HG03354 (cell line): ENCODE data around the gene DPEP3.
A peak's percentile ranks its signal among the peaks of the same experiment; 100 is the strongest.
"Not testable (repeated sequence)": the region's sequence is repeated elsewhere in the genome, so short reads cannot be mapped to it uniquely, and the experiment has no call there.

Experiments
- ATAC-seq: cut with Tn5 transposase; IDR thresholded peaks from one replicate; pipeline ENCODE4 v1.9.1; 2021; ENCODE audit warnings: mild to moderate bottlenecking; ENCODE audit not compliant: unreplicated experiment, poor library complexity, severe bottlenecking

The DPEP3 gene

DNA sequence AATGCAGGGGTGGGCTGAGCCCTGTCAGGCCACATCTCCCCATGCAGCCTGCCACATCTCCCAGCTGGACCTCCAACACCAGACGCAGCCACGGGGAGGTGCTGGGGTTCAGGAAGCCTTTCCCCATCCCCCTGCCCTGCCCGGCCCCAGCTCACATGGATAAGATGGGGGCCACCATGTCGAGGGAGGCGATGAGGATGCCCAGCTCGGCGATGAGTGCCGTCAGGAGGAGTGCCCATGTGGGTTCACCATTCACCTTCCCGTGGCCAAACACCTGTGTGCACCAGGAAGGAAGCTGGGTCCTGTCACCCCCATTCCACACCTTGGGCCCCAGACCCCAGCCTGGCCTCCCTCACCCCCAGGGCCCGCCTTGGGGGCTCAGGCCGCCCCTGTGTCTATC lies 30.7 kb downstream of the DPEP3 start:
- ATAC-seq = no peak

DNA sequence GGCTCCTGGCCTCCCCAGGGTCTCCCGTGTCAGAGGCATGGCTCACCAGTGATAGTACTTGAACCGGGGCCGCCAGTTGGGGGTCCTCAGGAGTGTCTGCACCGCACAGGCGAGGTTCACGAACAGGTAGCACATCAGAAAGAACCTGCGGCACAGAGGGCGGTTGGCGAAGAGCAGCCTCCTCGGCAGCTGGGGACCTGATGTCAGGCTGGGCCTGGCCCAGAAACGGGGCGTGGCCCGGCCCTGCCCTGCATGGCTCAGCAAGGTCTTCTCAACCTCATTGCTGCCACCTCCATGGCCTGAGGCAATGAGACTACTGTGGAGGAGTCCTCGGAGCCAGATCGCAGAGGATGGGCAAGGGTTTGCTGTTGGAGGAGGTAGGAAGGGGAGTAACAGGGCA lies 32.3 kb downstream of the DPEP3 start:
- no peak for ATAC-seq

DNA sequence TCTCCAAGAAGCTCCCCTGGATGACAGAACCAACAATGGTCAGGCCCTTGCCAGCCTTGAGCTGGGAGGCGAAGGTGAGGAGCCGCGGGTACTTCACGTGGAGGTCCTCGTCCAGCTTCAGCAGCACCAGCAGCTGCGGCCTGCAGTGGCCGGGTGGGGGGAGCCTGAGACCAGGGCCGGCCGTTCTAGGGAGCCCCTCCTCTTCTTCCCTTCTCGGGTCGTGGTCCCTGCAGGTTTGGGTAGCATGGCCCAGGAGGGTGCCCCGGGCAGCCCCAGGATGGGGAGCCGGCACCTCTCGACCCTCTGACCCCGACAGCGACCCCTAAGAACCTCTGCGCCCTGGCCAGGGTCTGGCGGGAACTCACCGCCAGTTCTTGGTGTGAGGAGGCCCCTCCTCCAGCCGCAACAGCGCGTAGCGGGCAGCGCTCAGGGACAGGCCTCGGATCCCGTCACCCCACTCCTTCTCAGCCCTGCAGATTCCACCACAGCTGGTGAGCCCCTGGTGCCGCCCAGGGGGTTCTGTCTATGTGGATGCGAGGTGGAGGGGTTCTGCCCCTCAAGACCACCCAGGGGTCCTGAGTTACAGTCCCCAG lies 33.2 kb downstream of the DPEP3 start:
- no peak for ATAC-seq

DNA sequence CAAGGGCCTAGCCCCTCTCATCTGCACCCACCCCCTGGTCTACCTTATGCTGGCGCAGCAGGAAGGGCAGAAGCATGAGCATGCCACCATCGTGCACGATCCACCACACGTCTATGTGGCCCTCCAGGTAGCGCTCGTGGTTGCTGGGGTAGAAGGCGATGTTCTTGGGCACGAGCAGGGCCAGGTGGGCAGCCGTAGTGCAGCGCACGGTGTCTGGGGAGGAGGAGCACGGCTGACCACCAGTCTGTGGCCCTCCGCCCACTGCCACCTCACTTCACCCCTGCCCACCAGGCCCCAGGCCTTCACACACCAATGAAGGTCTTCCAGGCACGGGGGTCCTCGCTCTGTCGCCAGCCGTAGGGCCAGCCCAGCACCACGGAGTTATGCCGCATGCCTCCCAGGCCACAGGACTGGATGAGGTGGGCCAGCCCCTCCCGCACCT lies 34.1 kb downstream of the DPEP3 start:
- no peak for ATAC-seq

DNA sequence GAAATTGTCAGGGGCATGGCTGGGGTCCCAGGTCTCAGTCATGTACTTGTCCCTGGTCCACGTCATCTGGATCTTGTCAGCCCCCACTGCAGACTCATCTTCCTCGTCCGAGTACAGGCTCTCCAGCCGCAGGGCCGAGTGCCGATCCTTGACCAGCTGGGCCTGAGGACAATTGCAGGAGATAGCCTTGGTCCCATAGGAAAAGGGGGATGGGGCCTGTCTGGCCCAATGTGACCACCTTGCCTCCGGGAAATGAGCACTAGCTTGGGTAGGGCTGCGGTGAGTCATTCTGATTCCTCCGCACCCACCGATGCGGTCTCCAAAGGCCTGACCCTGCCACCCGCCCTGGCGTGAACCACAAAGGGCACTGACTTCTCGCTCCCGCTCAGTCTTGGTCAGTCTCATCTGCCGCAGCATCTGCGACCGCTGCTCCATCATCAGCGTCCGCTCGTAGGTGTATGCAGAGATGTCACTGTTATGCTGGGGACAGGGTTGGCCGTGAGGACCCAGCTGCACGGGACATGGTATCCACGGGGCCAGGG lies 34.8 kb downstream of the DPEP3 start:
- no peak for ATAC-seq

DNA sequence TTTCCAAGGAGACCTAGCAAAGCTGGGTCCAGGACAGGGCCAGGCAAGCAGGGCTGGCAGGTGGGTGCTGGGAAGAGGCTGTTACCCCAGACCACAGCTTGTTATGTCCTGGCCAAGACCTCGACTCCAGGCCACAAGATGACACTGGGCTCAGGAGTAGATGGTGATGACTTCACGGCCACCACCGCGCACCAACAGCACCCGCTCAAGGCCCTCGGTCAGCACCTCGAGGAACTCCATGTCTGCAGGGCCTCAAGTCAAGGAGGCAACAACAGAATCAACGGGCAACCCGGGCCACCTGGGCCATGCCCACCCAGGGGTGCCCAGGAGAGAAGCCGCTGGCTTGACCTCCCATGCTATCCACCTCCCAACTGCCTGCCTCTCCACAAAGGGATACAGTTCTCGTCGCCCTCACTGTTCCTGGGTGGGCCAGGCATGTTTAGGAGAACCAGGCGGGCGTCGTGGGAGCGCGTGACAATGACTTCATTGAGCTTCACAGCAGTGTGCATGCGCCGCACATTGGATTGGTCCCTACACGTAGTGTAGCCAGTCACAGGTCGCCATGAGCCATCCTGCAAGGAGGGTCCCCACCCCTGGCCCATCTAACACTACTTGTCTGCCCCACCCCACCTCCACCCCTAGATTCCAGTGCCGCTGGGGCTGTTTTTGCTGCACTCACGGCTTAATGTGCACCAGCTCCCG lies 35.5 kb downstream of the DPEP3 start:
- no peak for ATAC-seq

DNA sequence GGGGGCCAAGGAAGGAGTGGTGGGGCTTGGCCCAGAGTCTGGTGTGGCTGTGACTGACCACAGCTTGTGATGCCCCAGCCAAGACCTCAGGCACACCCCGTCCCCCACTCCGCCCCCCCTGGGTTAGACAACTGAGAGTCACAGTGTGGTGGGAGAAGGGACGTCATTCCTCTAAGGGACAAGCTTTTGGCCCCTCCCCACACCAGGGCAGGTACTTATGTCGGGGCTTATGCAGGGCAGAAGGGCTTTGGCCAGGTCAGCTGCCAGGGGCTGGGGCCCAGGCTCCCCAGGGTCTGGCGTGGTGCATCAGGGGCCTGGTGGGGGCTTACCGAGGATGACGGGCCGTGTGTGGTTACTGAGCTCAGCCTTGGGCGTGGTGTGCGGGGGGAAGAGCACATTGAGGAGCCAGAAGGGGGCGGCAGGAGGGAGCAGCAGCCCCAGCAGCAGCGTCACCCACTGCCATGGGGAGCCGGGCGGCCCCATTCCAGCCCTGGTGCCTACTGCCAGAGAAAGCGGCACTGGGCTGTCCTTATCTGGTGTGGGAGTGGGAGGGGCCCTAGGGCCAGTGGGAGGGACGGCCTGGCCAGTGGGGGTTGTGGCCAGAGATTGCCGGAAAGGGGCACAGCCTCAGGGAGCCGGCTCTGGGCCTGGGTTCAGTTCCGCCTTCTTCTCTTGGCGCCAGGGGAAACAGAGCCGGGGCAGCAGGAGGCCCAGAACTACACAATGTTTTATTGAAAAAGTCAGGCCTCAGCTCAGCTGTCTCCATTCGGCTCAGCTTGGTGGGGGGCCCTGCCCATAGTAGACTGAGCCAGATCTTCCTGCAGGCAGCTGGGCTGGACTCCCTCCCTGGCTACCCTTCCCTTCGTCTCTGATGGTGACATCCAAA lies 36.4 kb downstream of the DPEP3 start, which contains the start of gene LCAT:
Gene LCAT, minus strand, starts transcription at position 502 of the 886 bp plus-strand sequence. Its CDS starts 19 bp downstream, at position 483.
- ATAC-seq = no peak

DNA sequence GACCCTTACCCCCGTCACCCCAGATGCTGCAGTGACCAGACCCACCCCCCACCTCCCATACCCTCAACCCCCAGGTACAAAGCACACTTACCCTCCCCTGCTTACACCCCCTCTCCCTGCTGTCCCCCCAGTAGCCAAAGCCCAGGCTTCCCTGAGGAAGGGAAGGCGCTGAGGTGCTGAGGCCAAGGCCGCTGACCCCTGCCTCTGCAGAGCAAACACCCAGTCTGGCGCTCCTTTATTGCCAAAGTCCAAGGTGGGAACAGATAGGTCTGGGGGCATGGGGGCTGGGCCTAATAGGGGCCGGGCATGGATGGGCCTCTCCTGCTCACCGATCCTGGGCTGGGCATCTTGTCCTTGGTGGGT lies 37.1 kb downstream of the DPEP3 start:
- no peak for ATAC-seq

DNA sequence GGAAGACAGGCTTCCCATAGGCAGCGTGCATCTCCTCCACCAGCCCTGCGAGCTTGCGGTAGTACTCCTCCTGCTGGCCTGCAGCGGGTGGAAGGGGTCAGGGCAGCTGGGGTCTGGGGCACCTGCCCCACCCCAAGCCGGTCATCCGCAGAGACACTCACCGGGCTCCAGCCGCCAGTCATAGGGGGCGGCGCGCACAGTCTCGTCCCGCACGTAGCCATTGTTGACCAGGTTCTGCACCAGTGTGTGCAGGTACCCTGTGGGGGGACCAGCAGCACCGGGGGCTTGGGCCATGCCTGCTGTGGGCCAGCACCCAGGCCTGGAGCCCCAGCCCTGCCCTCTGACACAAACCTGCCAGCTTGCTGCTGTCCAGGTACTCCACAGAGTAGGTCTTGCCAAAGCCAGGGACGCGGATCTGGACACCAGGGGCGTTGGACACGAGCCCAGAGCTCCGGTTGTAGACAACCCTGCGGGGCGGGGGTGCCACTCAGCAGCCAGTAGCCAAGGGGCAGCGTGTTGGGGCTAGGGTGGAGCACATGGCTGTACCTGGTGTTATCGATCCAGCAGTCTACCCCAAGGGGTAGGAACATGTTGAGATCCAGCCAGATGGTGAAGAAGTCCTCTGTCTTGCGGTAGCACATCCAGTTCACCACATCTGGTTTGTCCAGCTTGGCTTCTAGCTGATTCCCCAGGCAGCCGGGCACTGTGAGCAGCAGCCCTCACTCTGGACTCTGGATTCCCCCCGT lies 37.6 kb downstream of the DPEP3 start:
- no peak for ATAC-seq

DNA sequence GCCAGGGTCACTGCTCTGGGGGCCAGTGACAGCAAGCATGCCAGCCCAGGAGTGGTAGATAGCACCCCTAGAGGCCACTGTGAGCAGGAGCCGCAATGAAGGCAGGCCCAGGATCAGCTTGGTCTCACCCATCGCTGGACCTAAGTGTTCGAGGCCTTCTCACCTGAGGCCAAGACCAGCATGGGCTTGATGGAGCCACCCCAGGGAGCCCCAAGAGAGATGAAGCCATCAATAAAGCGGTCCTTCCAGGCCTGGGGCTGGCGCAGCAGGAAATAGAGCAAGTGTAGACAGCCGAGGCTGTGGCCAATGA lies 38.1 kb downstream of the DPEP3 start:
- ATAC-seq = peak; percentile 67

DNA sequence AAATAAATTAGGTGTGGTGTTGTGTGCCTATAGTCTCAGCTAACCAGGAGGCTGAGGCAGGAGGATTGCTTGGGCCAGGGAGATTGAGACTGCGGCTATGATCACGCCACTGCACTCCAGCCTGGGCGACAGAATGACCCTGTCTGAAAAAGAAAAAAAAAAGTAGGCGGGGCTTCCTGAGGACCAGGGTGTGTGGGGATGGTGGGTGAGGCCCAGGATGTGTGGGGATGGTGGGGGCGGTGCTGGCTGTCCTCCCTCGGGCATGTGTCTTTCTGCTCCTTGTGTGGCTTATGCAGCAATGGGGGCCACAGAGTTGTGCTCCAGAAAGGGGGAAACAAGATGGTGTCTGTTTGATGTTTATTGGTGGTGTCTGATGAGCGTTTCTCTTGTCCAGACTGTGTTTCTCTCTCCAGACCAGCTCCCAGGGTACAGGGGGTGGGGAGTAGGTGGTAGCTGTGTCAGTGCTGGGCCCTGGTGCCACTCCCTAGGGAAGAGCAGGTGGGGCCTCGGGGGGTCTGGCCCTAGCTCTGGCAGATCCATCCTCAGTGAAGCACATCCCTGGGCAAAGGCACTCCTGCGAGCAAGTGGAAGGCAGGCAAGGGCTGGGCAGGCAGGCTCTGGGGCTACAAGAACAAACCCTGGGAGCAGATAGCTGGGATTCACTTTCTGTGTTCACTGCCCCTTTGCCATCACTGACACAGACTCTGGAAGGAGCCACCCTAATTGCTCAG lies 38.7 kb downstream of the DPEP3 start:
- no peak for ATAC-seq

DNA sequence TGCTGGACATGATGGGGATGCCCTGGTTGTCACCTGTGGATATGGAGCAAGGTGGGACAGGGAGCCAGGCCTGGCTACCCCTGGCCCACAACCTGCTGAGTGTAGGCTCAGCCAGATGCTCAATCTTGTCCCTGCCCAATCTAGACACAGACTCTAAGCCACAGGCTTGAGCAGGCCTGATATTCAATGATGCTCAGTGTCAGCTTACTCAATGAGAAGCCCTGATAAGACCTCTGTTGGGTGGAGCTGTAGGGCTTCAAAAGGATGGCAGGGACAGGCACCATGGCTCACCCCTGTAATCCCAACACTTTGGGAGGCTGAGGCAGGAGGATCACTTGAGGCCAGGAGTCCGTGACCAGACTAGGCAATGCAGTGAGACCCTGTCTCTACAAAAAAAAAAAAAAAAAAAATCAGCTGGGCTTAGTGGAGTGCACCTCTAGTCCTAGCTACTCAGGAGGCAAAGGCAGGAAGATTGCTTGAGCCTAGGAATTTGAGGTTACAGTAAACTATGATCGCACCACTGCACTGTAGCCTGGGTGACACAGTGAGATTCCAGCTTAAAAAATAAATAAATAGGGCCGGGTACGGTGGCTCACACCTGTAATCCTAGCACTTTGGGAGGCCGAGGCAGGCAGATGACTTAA lies 39.7 kb downstream of the DPEP3 start:
- ATAC-seq = no peak

DNA sequence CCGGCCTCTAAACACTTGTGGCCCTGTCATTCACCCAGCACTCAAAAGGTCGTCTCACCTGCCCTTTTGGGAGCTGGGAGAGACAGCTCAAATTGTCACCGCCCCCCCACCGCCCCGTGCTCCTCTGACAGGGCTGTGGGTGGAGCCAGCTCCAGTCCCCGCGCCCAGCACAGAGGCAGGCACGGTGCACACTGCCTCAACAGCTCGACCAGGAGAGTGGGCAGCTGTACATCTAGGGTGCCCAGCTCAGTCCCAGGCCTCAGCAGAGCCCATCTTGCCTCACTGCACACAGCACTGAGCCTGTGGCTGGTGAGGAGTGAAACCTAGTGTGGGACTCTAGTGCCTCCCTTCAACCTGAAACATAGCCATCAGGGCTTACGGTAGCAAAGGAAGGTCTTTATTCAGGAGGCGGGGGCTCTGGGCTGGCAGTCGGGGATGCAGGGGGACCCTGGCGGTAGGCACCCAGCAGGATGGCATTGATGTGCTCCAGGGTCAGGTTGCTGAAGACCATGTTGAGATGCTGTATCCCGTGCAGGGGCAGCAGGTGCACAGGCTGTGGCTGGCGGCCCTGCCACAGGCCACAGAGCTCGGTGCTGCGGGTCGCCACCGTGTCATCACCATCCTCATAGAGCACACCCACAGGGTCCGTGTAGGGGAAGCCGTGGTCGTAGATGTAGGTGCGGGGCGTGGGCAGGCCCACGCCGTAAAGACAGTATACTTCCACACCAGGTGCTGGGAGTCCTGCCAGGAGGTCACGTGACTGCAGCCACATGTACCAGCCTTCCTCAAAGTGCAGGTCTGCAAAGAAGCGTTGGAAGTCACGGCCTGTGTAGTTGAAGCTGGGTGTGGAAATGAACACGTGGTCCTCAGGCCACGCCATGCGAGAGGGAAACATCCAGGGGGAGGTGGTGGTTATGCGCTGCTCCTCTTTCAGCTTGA lies 40.5 kb downstream of the DPEP3 start:
- ATAC-seq = no peak

DNA sequence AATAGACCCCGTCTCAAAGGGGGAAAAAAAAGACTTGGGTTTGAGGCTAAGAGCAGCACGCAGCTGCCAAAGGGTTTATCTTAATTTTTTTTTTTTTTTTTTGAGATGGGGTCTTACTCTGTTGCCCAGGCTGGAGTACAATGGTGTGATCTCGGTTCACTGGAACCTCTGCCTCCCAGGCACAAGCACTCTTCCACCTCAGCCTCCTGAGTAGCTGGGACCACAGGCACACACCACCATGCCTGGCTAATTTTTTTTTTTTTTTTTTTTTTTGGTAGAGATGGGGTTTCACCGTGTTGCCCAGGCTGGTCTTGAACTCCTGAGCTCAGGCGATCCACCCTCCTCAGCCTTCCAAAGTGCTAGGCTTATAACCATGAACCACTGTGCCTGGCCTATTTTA lies 42.6 kb downstream of the DPEP3 start:
- not testable (repeated sequence) for ATAC-seq

DNA sequence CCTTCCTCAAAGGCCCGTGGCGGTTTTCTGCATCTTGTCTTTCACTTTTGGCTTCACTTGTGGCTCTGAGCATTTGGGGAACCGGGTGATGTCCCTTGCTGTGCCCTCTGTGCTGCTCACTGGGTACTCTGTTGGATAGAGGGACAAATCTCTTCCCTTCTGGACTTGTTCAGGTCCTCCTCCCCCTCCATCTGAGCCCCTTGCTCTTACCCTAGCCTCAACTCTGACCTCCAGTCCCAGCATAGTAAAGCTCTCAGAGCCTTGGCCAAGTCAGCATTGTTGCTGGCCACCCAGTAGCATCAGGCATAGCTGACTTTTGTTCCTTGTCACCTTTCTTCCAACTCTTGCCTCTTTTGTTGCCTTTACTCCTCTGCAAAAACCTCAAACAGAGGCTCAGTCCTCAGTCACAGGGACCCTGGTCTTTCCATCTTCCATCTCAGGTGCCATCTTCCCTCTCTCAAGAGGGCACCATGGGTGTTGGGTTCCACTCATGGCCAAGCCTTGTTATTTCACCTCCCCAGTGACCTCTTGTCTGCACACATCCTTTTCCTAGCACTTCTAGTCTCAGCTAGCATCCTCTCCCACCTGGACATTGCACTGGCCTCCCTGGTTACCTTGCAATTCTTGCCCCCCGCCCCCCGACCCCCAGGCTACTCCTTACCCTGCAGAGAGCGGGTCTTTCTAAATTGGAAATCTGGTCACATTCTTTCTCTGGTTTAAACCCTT lies 43.3 kb downstream of the DPEP3 start:
- peak; percentile 73 for ATAC-seq

DNA sequence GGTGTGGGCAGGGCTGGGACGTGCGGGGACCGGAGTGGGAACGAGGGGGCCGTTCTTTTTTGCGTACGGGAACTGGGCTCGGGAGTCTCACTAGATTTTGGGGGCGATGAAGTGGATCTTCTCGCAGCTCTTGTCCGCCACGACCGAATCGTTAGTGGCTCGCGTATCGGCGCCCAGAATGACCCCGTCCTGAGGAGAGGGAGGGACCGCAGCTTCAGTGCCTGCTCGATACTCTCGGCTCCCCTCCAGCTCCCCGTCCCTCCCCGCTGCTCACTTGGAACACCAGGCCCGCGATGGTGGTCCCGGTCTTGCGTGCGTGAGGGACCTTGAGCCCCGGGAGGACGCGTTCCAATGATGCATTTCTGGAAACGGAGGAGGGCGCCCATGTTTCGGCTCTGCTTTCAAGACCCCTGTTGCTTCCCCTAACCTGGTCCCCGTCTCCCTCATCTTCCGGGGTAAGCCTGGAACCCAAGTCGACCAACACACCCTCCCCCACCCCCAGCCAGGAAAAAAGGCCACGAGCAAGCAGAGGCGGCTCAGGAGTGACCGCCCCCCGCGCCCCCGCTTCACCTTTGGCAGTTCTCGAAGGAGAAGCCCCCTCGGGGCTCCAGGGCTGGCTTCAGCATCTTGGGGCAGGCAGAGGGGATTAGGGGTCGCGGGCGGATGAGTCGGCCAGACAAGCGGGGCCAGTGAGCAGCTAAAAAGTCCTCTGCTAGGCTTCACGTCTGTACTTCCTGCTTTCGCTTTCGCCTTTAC lies 44.0 kb downstream of the DPEP3 start, which contains the start of gene PSMB10:
Gene PSMB10, minus strand, starts transcription at position 727 of the 756 bp plus-strand sequence. Its CDS starts 101 bp downstream, at position 626.
- ATAC-seq = peak; percentile 3
